HG03108 (cell line): ENCODE data around the gene SOX11.

Experiments
- ATAC-seq: cut with Tn5 transposase; IDR thresholded peaks from one replicate; pipeline ENCODE4 v1.9.1; 2021; ENCODE audit warnings: moderate library complexity; ENCODE audit not compliant: unreplicated experiment

The SOX11 gene

DNA sequence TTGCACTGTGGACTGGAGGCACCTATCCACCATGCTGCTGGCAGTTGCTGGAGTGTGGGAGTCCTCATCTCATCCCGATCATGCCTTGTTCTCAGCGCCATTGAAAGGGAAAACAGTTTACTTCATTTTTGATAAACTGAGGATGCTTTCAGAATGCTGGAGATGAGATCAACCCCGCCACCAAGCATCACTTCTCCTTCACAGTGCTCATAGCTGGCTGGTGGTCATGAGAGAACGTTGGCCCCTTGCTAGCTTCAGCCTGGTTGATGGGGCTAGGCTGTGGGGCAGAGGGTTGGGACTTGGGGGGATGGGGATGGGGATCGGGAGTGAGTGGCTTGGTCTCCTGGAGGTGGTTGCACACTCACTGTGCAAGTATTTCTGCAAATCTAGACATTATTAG lies 30.1 kb downstream of the SOX11 start:
- no peak for ATAC-seq

- no peak for ATAC-seq
Measured at GRCh38 chr2:5723791-5724735, 31.9 kb downstream of the SOX11 start.

DNA sequence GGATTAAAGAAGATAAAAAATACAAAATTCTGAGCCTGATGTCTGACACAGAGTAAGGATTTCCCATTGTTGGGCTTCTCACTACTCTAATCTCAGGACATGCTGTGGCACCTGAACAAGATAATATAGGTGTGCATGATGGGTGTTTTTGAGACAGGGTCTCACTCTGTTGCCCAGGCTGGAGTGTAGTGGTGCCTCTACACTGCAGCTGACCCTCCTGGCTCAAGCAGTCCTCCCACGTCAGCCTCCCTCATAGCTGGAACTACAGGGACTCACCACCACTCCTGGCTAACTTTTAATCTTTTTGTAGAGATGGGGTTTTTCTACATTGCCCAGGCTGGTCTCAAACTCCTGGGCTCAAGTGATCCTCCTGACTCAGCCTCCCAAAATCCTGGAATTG lies 32.9 kb downstream of the SOX11 start:
- ATAC-seq: no peak

DNA sequence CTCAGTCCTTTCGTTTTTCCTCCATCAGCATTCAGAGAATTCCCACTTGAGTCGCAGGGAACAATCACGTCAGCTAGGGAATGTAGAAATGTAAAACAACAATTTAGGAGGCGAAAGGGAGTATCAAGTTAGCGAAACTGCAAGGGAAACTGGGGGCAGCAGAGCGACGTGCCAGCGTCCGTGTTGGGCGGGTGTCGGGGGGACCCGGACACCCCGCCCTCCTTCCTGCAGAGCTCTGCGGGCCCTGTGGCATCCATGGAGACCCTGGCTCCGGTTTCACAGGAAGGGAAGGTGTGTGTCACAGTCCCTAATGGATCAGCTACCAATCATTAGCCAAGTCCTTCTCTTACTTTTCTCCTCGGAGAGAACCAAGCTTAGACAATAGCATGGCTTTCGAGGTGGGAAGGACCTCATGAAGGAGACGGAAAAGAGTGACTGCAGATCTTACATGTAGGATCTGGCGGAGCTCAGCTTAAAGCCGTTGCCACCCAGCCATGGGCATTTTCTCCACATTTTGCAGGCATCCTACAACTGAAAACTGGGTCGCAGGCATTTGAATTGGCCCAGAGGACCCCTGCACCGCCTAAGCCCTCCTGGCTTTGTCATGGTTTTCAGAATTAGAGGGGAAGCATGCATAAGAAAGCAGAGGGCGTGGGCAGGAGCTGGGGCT lies 33.7 kb downstream of the SOX11 start:
- no peak for ATAC-seq

DNA sequence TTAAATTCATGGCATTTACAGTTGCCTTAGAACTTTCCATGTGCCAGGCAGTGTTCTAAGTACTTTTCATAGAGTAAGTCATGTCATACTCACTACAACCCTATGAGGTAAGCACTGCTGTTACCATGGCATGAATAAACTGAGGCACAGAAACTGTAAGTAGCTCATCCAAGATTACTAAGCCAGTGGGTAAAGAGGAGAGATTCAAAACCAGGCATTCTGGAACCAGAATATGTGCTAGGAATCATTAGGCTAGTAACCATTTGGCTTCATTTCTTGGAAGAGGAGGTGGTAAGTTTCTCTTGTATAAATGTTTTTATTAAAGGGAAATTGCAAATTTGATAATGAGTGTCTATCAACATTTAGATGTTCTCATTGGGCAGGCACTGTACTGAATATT lies 35.1 kb downstream of the SOX11 start:
- ATAC-seq: no peak

- ATAC-seq: no peak
Measured at GRCh38 chr2:5729416-5729815, 37.2 kb downstream of the SOX11 start.

GRCh38 chr2:5730386-5730785 lies 38.2 kb downstream of the SOX11 start:
- no peak for ATAC-seq

GRCh38 chr2:5734859-5735520 lies 42.8 kb downstream of the SOX11 start:
- ATAC-seq: no peak

DNA sequence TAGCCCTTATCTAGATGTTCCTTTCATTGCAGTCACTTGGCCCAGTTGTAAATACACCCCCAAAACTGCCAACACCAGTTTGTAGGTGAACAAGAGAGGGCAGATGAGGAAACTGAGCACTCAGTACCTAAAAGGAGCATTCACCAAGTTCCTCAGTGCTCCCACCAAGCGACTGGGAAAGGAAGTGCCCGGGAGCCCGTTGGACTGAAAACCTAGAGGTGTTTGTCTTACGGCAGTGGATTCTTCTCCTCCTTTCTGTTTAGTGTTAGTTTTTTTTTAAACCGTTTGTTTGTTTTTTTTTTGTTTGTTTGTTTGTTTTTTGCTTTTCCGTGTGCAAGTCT lies 43.3 kb downstream of the SOX11 start:
- ATAC-seq: no peak

GRCh38 chr2:5736050-5736449 lies 43.9 kb downstream of the SOX11 start:
- no peak for ATAC-seq

- no peak for ATAC-seq
Measured at GRCh38 chr2:5736886-5737285, 44.7 kb downstream of the SOX11 start.

DNA sequence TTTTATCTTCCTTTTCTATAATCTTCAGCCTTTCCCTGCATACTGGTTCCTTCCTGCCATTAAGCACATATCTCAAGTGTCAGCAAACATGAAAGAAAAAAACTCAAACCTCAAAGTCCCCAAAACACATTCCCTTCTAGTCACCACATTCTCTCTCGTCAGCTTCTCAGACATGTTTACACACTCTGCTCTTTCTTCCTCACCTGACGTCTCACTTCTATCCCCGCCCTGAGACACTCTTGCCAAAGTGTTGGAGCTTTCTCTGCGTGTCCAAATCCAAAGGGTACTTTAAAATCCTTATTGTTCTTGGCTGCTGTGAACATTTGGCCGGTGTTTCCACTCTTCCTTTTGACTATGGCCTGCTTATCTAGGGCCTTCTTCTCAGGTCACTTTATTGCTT lies 47.9 kb downstream of the SOX11 start:
- no peak for ATAC-seq

DNA sequence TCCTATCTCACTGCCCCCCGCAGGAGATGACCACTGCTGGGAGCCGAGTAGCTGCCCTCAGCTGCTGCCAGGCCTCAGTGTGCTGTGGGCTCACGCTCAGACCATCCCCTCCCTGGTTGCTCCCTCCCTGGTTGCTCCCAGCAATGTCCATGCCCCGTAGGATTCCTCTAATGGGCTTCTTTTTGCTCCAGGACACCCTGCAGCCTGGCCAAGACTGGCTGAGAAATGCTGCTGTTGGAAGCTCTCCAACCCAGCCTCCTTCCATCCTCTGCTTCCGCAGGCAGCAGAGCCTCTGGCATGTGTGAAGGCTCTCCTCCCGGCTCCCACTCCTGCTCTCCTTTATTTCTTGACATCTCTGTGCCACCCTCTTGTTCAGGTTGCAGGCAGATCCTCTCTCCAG lies 48.6 kb downstream of the SOX11 start:
- ATAC-seq: no peak

DNA sequence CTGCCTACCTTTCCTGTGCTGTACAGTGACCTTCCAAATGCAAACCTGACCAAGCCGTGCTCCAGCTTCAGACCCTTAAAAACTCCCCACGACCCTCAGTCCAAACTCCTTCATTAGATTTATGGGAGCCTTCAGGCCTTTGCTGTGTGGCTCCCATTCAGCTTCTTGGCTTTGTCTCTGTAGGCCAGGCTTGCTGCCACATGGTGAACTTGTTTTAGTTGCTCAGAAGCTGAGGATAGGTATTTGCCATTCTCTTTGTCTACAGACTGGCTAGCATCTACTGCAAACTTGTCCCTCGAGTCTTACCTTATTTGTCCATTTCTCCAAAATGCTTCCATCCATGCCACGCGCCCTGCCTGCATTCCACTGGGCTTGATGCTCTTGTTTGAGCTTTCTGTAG lies 49.1 kb downstream of the SOX11 start:
- ATAC-seq: no peak

GRCh38 chr2:5742126-5742525 lies 49.9 kb downstream of the SOX11 start:
- no peak for ATAC-seq

GRCh38 chr2:5748391-5748790 lies 56.2 kb downstream of the SOX11 start:
- no peak for ATAC-seq

DNA sequence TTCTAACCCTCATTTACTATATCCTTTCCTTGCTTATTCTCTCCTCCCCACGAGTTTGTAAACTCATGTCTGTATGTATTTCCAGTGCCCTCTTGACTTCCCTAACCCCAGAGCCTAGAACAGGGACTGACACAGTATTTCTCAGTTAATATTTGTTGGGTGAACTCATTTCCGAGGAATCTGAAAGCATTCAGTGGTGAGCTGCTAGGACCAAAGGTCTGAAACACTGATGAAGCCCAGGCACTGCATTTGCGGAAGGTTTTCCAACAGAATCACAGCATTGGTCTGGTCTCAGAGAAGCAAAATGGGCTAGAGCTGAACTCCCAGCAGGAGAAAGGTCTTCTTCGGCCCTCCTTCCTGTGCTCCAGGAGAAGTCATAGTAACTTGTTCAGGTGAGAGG lies 56.8 kb downstream of the SOX11 start:
- no peak for ATAC-seq

DNA sequence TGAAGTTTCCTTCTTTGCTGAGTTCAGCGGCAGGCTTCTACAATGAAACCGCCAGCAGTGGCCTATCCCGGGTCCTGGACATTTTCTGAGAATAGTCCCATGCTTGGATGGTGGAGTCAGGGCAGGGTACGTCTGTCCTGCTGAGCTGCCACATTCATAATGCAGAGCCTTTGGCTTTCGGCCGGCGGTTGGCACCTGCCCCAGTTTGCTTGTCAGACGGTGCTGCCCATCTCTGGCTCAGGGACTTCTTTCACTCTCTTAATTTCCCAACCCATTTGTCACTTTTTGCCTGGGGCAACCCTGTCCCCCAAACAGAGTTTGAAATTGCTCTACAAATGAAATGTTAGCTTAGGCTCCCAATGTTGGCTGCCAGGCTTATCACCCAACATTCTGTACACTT lies 57.2 kb downstream of the SOX11 start:
- no peak for ATAC-seq
